ENCODE data around the gene CPM. TPM values are rescaled to one million over a fixed set of nuclear protein-coding genes. Genes with fewer than 3 reads are reported as not detected.

The CPM gene
- polyA plus RNA-seq (2012; ENCODE audit: missing spikeins): 0.45 TPM

DNA sequence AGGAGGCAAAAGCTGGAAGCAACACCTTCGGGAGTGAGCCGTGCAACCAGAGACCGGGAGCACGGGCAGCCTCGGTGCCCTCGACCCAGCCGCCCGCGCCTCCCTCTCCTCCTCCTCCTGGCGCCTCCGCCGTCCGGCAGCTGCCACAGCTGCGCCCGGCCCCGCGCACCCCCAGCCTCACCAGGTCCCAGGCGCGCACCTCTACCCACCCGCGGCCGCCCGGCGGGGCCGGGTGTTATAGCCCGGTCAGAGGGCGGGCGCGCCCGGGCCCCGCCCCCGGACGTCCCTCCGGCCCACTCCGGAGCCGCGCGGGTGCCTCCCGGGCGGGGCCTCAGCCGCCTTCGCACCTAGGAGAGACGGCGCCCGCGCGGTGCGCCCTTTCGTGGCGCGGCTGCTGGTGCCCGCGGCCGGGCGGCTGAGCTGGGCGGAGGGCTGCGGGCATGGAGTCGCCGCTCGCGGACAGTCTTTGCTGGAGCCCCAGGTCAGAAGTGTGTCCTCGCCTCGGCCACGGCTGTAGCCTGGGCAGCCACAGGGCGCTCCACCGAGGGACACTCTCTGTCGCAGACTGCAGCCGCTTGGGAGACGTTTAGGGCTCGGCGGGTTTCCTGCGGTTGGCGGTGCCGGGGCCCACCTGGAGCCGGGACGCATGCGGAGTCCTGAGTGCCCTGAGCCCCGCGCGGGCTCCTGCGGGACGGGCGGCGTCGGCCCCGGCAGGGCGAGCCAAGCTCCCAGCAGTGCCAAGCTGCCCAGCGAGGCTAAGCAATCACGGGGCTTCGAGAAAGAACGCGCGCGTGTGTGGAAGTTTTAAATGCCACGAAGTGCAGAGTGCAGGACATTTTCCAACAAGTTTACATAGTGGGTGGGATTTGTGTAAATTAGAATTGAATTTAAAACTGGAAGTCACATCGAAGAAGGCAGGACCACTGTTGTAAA is at the start of gene CPM:
TSS of gene CPM (minus strand) at position 211 of the 933 bp plus-strand sequence. CDS start 334 bp downstream, outside the sequence.
- FAIRE-seq (no peak), DNase-seq (ENCODE audit: insufficient read length) (peak; percentile 74)
- no peak for TF ChIP-seq POLR2AphosphoS5 (IDR thresholded peaks at IDR 0.05; ENCODE audit: low read depth, low read length)
- TF ChIP-seq TAF1 (IDR thresholded peaks at IDR 0.05; ENCODE audit: borderline replicate concordance, low read depth, low read length): no peak
- no peak for TF ChIP-seq POLR2A (IDR thresholded peaks at IDR 0.05; ENCODE audit: low read depth, low read length)

DNA sequence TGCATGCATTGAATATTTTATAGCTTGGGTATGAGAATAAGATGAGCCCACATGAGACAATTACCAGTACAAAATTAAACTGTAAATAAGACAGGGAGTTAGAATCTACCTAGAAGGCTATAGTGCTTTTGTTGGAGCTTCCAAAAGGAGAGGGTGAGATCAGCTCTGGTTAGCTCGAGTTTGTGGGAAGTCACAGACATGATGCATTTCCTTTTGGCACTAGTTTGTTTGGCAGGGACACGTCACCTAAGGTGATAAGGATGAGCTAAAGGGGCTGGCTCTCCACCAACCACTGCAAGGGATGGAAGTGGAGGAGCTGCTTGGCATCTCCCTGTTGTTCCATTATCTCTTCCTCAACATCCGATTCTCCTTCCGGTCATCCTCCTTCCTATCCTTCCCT is 48.5 kb upstream of the CPM start:
- TF ChIP-seq POLR2AphosphoS5 (IDR thresholded peaks at IDR 0.05; ENCODE audit: low read depth, low read length) (no peak), POLR2A (IDR thresholded peaks at IDR 0.05; ENCODE audit: low read depth, low read length) (no peak), TAF1 (IDR thresholded peaks at IDR 0.05; ENCODE audit: borderline replicate concordance, low read depth, low read length) (no peak)
- no peak for DNase-seq (ENCODE audit: insufficient read length)
- no peak for FAIRE-seq

DNA sequence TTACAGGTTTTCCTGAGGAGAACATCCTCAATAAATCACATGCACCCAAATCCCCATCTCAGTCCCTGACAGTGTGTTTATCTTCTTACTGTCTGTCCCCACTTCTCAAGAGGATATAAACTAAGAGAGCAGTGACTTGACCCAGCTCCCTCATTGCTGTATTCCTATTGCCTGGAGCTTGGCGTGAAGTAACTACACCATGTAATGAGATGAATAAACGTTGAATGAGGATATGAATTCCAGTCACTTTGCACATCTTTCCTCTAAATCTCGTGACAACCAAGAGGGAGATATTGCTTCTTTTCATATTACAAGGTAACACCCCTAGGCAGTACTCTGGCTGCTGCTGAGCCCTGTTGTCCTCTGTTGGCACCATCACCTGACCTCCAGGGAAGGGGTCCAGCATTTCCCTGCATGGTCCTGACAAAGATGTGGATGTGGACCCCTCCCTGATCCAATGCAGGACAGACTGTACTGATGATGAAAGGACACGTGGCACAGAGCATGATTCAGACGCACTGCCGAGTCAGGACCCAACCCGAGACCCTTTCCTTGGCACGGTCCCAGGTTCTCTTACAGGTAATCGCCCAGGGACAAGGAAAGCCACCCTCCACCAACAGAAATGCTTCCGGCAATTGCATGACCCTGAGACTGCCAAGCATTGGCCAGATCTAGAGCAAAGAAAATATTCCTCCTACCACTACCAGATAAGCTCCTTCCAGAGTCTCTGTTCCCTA is 47.7 kb upstream of the CPM start:
- DNase-seq (ENCODE audit: insufficient read length): no peak
- no peak for FAIRE-seq
- no peak for TF ChIP-seq POLR2A (IDR thresholded peaks at IDR 0.05; ENCODE audit: low read depth, low read length)
- TF ChIP-seq TAF1 (IDR thresholded peaks at IDR 0.05; ENCODE audit: borderline replicate concordance, low read depth, low read length): no peak
- TF ChIP-seq POLR2AphosphoS5 (IDR thresholded peaks at IDR 0.05; ENCODE audit: low read depth, low read length): no peak

DNA sequence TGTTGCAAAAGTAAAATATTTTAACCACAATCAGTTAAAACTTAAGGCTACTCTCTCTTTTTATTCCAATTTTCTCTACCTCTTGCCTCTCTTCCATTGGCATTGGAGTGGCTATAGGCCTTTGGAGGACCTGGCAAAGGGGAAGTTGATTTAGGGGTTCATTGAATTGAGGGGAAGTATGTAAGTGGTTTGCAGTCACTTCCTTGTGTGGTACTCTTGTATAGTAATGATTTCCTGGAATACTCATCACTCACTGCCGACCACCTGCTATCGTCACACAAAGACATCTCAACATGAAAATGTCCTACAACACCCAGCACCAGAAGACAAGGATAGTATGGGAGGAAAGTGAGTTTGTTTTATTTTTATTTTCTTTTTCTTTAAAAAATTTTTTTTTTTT is 45.7 kb upstream of the CPM start:
- TF ChIP-seq POLR2AphosphoS5 (IDR thresholded peaks at IDR 0.05; ENCODE audit: low read depth, low read length): no peak
- no peak for TF ChIP-seq TAF1 (IDR thresholded peaks at IDR 0.05; ENCODE audit: borderline replicate concordance, low read depth, low read length)
- TF ChIP-seq POLR2A (IDR thresholded peaks at IDR 0.05; ENCODE audit: low read depth, low read length): no peak
- FAIRE-seq: no peak
- DNase-seq (ENCODE audit: insufficient read length): no peak

DNA sequence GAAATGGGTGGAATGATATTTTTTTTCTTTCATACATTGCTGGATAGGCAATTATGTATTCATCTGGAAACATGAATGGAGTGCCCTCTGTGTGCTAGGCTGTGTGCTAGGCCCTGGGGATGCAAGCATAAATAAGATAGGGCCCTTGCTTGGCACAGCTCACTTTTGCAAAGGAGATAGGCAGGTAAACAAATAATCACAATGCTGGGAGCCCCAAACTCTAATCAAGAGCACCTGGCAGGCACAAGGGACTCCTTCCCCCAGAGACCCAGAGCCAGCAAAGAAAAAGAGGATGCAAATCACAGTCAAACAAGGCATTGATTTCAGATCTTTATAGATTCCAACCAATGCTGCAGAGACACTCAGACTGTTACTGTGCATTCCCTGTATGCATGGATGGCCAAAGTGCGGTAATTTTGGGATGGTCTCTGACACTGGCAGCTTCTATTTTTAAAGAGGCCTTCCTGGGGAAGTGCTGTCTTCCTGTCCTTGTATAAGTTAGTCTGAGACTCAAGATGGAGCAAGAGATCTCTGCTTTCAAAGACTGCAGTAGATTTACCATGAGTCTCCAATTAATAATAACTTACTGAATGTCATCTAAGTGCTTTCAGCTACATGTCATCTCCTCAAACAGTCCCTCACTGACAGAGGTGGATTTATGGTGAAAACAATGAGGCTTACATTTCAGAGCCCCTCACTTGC is 45.1 kb upstream of the CPM start:
- FAIRE-seq (no peak), DNase-seq (ENCODE audit: insufficient read length) (no peak)
- TF ChIP-seq POLR2AphosphoS5 (IDR thresholded peaks at IDR 0.05; ENCODE audit: low read depth, low read length) (no peak), TAF1 (IDR thresholded peaks at IDR 0.05; ENCODE audit: borderline replicate concordance, low read depth, low read length) (no peak), POLR2A (IDR thresholded peaks at IDR 0.05; ENCODE audit: low read depth, low read length) (no peak)

DNA sequence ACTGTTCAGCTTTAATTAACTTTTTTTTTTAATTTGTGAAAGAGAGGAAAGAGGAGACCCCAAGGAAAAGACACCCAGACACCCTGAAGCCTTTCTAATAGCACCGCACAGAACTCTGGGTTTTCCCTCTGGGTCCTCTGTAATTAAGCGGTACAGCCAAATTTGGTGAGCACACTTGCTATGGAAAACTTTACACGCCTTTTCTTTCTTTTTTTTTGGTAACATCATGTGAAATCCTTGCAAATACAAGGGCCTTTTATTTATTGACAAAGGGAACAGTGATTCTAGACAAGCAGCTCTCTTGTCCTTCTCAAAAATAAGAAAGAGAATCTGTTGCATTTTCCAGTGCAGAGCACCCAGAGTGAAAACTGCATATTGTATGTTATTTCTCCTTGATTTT is 44.4 kb upstream of the CPM start:
- TF ChIP-seq POLR2A (IDR thresholded peaks at IDR 0.05; ENCODE audit: low read depth, low read length): no peak
- no peak for TF ChIP-seq TAF1 (IDR thresholded peaks at IDR 0.05; ENCODE audit: borderline replicate concordance, low read depth, low read length)
- TF ChIP-seq POLR2AphosphoS5 (IDR thresholded peaks at IDR 0.05; ENCODE audit: low read depth, low read length): no peak
- DNase-seq (ENCODE audit: insufficient read length) (no peak), FAIRE-seq (no peak)

DNA sequence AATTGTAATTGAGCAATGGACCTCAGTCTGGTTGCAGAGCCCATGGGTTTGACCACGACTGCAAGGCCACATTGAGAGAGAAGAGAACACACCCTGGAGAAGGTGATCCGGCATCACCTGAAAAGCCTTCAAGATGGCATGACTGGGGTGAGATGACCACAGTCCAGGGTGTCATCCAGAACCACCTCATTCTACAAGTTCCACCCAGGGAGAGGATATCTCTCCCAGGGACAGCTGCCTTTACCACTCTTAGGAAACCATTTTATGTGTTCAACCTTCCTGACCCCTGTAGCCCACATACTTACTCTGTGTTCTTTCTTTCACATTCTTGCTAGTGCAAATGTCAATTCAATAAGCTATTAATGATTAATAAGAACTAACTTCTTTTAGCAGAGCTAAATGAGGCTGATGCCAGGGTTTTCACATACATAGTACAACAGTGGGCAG is 43.4 kb upstream of the CPM start:
- FAIRE-seq (no peak), DNase-seq (ENCODE audit: insufficient read length) (no peak)
- TF ChIP-seq TAF1 (IDR thresholded peaks at IDR 0.05; ENCODE audit: borderline replicate concordance, low read depth, low read length) (no peak), POLR2AphosphoS5 (IDR thresholded peaks at IDR 0.05; ENCODE audit: low read depth, low read length) (no peak), POLR2A (IDR thresholded peaks at IDR 0.05; ENCODE audit: low read depth, low read length) (no peak)

DNA sequence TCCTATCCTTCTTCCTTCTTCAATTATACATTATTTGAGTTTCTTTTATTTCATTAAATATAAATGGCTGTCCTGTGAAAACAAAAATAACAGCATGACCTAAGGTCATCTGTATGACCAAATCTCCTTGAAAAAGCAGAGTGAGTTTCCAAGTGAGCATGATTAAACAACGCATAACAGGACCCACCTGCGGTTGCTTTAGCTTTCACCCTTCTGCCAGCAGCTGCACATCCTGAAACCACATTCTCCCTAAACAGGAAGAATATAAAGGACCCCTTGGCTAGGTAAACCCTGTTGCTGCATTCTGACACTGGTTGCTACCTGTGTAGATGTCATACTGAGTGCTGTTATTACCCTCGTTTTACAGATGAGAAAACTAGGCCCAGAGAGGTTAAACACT is 42.8 kb upstream of the CPM start:
- FAIRE-seq (no peak), DNase-seq (ENCODE audit: insufficient read length) (no peak)
- TF ChIP-seq TAF1 (IDR thresholded peaks at IDR 0.05; ENCODE audit: borderline replicate concordance, low read depth, low read length): no peak
- TF ChIP-seq POLR2A (IDR thresholded peaks at IDR 0.05; ENCODE audit: low read depth, low read length): no peak
- no peak for TF ChIP-seq POLR2AphosphoS5 (IDR thresholded peaks at IDR 0.05; ENCODE audit: low read depth, low read length)

DNA sequence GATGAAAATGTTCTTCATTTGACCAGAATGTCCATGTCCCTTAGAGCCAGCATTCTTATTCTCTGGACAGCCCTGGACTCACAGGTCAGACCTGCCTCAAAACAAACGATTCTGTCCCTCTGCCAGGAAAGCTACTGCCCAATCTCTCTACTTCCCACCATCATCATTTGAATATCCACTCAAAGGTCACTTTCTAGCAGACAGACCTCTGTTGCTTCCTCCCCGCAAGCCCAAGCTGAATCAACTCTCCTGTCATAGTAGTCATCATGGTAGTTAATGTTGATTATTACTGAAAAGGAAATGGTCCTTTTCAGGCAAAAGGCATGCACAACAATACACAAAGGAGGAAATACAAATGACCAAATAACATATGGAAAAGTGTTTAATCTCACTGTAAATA is 39.6 kb upstream of the CPM start:
- no peak for DNase-seq (ENCODE audit: insufficient read length)
- TF ChIP-seq POLR2AphosphoS5 (IDR thresholded peaks at IDR 0.05; ENCODE audit: low read depth, low read length): no peak
- no peak for TF ChIP-seq TAF1 (IDR thresholded peaks at IDR 0.05; ENCODE audit: borderline replicate concordance, low read depth, low read length)
- TF ChIP-seq POLR2A (IDR thresholded peaks at IDR 0.05; ENCODE audit: low read depth, low read length): no peak
- FAIRE-seq: no peak

DNA sequence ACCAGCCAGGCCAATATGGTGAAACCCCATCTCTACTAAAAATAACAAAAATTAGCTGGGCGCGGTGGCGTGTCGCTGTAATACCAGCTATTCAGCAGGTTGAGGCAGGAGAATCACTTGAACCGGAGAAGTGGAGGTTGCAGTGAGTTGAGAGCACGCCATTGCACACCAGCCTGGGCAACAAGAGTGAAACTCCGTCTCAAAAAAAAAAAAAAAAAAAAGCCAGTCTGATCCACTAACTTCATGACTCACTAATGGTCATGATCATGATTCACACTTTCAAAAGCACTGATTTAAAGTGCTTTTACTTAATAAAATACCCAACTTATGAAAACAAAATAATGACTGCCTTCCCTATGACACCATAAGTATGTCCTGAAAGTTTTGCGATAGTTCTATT is 38.4 kb upstream of the CPM start:
- FAIRE-seq: no peak
- no peak for DNase-seq (ENCODE audit: insufficient read length)
- TF ChIP-seq POLR2AphosphoS5 (IDR thresholded peaks at IDR 0.05; ENCODE audit: low read depth, low read length): no peak
- TF ChIP-seq TAF1 (IDR thresholded peaks at IDR 0.05; ENCODE audit: borderline replicate concordance, low read depth, low read length): no peak
- TF ChIP-seq POLR2A (IDR thresholded peaks at IDR 0.05; ENCODE audit: low read depth, low read length): no peak

DNA sequence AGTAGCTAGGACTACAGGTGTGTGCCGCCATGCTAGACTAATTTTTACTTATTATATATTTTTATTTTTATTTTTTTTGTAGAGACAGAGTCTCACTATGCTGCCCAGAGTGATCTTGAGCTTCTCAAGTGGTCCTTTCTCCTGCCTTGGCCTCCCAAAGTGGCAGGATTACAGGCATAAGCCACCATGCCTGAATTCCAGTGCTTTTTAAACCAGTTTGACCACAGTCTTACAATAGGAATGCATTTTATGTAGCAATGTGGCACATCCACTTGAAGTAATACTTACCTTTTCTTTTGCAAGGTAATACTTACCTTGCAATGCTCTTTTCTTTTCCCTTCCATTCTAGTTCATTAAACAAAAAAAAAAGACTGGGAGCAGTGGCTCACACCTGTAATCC is 38.0 kb upstream of the CPM start:
- DNase-seq (ENCODE audit: insufficient read length): no peak
- TF ChIP-seq POLR2AphosphoS5 (IDR thresholded peaks at IDR 0.05; ENCODE audit: low read depth, low read length) (no peak), POLR2A (IDR thresholded peaks at IDR 0.05; ENCODE audit: low read depth, low read length) (no peak), TAF1 (IDR thresholded peaks at IDR 0.05; ENCODE audit: borderline replicate concordance, low read depth, low read length) (no peak)
- no peak for FAIRE-seq

All from GM12892 (cell line).